HG02642 (cell line): ENCODE measurements around the gene RGS8.

ENCODE experiments used
- ATAC-seq: cut with Tn5 transposase; IDR thresholded peaks from one replicate; pipeline ENCODE4 v1.9.1; 2021; ENCODE audit warnings: mild to moderate bottlenecking; ENCODE audit not compliant: unreplicated experiment, poor library complexity

RGS8 gene, protein sequence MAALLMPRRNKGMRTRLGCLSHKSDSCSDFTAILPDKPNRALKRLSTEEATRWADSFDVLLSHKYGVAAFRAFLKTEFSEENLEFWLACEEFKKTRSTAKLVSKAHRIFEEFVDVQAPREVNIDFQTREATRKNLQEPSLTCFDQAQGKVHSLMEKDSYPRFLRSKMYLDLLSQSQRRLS

DNA sequence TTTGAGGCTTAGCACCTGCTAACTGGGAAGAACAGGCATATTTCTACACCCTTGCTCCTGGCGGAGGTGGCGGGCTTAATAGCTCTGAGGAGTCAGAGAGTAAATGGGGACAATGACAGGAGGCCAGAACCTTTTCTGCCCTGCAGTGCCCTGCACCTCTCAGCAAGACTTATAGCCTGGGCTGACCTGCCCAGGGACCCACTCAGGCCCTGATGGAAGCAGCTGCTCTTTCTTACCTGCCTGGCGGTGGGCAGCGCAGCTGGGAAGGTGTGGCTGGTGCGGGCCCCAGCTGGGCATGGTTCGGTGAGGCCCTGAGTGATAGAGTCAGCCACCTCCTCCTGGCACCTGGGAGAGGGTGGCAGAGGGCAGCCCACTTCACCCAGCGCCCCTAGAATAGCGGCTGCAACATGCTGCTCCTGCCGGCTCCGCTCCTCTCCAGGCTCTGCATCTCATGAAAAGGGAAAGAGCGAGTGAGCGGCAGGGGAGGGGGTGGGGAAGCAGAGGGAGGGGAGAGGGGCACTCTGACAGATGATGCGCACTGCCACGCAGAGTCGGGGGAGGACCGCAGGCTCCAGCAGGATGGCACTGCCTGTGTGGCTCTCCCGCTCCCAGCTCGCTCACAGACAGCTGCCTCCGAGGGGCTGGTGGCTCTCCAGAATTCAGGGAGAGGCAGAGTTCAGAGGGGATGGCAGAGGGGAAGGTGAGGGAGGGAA is at the start of gene RGS8:
Gene RGS8, minus strand, starts transcription at position 472 of the 713 bp plus-strand sequence. CDS start 14,938 bp downstream, outside the sequence.
- no peak for ATAC-seq

DNA sequence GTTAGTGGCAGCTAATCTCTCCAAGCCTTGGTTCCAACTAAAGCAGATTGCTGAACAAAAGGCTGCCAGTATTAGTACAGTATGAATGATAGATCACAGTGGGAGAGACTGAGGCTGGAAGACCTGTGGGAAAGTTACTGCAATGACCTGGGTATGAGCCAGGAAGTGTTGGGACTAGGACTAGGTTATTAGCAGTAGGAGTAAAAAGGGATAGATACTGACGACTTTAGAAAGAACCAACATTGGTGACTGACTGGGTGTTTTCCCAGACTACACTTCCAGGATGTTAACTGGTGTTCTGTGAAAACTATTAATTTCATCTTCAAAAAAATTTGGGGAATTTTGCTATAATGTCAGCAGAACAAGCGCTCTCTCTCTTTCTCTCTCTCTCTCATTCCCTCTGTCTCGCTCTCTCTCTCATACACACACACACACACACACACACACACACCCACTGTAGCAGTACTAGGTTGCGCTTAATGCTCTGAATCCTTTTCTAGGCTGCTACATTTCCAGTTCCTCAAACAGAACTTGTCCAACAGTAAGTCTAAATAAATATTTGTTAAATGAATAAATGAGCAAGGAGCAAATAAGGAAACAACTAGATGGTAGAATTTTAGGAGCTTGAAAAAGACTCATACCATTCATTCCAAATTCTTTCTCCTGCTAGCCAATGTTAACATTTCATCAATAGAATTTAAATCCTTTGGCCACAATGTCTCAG is 47.6 kb upstream of the RGS8 start:
- ATAC-seq = no peak

DNA sequence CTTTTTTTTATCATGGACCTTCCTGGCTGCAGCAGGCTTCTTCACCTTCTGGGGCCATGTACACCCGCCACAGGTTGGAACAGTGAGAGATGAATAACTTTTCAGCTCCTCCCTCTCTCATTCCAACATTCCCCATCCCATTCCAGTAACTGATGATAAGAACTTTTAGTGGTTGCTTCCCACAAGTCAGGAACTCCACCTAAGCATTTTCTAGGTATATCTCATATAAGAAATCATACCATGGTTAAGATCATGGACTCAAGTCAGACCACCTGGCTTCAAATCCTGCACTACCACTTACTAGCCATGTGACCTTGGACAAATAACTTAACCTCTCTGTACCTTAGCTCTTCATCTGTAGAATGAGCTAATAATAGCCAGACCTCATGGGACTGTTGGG is 42.5 kb upstream of the RGS8 start:
- no peak for ATAC-seq

DNA sequence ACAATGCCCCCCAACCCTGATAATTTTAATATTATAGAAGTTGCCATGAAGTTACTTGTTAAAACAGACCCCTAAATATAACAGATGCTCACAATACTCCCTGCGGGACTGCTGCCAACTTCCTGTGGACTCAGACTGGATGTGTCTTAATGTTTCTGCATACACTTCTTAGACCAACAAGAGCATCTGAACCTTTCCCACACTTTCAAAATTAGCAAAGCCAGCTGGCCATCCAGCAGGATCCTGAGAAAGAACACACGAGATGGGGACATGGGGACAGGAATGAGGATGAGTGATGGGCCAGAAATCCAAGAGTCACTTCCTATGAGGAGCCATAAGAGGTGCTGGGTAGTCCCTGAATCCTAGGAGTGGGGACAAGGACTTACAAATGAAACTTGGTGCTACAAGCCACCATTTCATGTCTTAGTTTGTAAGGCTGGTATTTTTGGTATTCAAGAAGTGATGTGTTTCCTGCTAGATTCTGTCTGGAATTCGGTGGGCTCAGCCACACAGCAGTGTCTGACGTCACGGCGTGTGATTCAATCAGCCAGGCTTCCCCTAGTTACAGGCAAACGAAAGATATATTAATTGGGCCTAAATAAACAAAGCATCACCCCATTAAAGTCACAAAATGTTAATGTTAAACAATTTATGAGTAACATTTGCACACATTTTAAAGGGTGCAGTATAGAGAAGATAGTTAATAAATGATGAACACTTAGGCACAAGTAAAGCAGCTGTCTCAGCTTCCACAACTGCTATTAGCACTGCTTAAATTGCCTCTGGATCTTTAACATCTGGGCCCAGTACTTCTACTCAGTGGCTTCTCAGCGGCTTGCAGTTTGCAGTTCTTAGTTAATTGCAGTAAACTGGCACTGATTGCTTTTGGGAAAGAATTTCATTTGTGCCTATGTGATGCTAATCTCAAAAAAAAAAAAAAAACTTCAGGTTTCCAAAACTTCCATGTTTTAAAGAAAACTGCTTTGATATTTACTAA is 41.2 kb upstream of the RGS8 start:
- no peak for ATAC-seq

DNA sequence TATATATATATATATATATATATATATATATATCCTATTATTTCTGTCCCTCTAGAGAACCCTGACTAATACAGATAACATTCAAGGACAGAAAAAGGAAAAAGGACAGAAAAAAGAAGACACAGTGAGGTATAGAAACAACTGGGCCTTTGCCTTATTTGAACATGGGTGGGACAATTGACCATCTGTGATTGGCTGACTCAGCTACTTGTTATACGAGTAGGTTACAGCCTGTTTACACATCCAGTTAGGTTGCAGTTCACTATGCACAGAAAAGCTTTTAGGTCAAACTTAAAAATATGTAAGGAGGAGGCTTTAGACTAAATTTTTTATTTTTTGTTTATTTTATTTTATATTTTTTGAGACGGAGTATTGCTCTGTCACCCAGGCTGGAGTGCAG is 39.8 kb upstream of the RGS8 start:
- ATAC-seq = no peak

DNA sequence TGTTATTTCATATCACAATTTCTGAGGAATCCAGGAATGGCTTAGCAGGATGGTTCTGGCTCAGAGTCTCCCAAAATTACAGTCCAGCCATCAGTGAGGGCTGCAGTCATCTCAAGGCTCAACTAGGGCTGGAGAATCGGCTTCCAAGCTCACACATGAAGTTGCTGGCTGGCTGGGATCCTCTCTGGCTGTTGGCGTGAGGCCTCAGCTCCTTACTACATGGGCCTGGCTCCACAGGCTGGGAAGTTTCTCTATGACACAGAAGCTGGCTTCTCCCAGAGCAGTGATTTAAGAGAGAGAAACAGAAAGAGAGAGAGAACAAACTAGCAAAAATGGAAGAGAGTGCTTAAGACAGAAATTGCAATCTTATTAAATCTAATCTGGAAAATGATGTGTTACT is 38.8 kb upstream of the RGS8 start:
- no peak for ATAC-seq

DNA sequence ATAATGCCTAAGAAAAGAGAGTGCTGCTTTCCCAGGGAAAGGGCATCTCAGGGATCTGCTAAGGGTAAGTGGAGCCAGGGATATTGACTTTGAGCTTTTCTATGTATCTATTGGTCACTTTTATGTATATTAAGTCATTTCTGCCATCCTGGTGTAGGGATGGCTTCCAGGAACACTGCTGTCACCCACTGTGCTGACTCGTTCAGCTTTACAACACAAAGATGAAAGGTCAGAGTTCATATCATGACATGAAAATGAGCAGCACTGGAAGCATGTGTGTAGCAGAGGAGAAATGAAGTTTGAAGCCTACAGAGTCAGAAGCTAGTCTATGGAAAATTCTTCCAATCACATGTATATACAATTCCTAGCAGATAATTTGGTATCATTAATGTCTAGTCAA is 37.1 kb upstream of the RGS8 start:
- ATAC-seq = no peak

DNA sequence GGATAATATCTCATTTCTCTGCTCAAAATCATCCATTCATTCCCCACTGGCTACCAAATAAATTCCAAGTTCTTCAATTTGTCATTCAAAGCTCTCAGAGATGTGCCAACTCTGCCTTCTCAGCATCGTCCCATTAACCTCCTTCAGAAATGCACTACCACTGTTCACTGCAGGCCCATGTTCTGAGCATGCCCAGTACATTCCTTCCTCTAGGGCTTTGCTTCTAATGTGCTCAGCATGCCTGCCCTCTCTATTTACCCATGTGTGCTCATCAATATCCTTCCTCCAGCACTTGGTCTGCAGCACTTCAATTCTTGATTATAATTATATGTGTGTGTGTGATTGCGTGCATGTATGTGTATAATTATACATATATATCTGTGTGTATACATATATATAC is 36.1 kb upstream of the RGS8 start:
- no peak for ATAC-seq

DNA sequence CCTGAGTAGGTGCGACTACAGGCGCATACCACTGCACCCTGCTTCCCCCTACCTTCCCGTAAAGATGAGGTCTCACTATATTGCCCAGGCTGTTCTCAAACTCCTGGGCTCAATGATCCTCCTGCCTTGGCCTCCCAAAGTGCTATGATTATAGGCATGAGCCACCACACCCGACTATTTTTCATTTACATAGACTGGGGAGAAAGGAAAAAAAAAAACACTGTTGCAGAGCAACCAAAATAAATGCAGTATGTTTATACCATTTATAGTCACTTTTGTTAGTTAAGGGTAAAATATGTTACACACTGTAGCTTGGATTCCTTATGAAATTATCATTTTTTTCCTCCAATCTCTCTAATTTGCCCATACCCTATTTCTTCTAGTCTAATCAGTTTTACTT is 35.2 kb upstream of the RGS8 start:
- no peak for ATAC-seq

DNA sequence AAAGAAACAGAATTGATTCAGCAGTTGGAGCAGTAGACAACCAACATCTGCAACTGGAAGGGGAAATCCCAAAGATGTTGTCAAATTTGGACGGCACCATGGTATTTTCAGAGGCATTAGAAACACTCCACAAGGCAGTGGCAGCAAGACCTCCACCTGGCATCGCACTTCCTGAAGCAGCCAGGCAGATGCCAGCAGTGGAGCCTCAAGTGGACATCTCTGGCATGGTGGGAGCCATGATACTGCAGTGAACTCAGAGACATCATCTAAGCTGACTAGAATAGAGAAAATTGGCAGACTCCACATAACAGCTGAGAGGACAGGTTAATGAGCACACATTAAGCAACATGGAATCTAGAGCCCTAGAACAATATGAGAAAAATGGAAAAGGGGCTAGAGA is 33.9 kb upstream of the RGS8 start:
- no peak for ATAC-seq

DNA sequence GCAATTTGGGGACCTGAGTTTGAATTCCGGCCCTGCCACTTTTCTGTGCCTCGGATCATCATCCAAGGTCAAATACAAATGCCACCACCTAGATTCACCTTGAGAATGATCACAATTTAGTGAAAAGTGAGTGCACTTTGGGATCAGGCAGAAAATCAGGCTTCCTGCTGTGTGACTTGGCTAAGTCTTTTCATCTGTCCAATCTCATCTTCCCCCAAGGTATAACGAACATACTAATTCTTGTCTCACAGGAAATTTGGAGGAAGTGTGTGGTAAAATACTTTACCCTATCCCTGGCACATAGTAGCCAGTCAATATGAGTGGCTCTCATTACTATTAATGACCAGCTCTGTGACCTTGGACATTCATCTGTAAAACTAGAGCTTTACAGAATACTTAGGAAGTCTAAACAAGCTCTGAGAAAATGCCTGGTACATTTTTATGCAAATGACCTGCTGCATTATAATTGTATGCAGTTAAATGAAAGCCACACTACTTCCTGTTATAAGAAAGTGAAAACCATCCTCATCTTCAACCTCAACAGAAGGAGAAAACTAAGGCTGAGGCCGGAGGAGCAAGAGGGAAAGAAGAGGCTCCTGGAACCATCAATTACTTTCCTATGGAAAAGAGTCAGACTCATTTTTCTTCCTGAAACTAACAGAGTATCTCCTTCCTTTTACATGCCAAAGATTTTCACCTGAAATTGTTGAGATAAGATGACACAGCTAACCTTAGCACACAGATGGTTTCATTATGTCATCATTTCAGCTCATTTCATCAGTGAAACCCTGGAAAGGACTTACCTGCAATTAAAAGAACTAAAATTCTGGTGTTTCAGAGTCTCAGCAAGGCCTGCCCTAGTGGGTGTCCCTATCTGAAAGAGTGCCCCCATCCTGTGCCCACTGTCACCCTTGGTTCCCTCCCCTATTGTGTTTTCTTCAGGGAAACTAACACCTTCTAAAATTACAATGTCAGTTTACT is 32.6 kb upstream of the RGS8 start:
- ATAC-seq = peak; percentile 44

DNA sequence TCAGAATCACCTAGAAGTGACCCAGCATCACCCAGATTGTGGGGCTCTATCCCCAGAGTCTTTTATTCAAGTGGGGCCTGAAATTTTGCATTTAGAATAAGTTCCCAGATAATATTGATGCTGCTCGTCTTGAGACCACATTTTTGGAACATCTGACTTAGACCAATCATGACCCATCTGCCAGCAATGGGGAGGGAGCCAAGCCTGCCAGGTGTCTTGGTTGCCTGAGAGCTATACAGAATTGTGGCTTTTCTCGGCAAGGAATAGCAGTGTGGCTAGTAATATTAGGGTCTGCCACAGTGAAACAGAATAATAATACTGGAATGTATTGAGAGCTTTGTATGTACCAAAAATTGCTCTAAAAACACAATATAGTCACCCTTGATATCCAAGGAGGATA is 31.1 kb upstream of the RGS8 start:
- ATAC-seq = no peak

DNA sequence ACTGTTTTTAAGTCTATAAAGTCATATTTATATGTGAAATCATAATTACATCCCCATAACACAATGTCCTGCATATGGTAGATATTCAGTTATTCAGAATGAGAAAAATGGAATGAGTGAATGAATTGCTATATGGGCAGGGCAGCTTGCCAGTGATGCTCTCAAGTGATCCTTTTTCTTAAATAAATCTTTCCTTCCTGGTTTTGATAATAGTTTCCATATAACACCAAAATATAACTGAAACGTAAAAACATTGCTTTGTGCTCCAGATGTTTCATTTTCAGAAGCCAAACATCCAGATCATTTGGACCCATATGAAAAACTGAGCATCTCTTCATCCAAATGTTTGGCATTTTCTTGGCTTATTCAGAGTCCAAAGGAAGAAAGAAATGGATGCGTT is 30.2 kb upstream of the RGS8 start:
- ATAC-seq = no peak

DNA sequence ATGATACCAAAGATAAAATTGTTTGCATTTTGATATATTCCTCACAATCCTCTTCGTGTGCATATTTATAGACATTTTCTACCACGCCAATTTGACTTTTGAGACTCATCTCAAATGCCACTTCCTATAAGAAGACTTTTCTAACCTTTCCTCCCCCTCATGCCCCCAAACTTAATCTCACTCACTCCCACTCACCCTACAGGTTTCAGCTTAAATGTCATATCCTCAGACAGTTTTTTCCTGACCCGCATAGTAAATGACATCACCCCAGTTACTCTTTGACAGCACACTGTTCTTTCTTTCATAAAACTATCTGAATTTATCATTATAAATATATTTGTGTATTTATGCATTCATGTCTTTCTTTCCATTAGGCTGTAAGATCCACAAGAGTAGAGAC is 29.6 kb upstream of the RGS8 start:
- ATAC-seq = no peak

DNA sequence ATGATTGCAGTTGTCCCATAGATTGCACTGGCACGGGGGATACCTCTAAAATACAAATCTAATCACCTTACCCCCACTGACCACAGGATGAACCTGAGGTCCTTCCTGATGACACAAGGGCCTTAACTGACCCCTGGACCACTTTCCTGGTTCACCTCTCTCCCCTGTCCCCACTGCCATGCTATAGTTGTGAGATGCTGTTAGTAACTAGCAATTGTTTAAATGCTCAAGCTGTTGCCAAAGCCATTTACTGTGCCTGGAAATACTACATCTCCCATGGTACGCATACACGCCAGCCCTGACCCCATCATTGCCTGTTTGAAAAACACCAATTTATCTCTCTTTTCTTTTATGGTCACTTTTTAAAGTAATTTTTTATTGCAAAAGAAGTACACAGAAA is 29.1 kb upstream of the RGS8 start:
- no peak for ATAC-seq

DNA sequence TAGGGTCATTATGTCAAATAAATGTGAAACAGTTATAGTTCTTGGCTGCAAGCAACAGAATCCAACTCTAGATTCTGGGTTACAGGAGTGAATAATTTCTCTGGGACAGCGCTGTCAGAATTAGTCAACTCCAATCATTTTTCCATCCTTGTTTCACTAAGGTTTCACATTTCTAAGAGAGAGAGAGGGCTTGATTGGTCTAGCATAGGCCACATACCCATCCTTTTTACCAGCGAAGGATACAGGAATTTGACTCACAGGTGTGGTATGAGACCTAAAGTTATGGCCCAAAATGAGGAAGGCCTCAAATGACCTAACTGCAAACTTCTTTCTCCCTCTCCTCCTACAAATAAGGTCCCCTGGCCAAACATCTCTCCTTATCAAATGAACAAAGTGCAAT is 25.5 kb upstream of the RGS8 start:
- ATAC-seq = no peak

DNA sequence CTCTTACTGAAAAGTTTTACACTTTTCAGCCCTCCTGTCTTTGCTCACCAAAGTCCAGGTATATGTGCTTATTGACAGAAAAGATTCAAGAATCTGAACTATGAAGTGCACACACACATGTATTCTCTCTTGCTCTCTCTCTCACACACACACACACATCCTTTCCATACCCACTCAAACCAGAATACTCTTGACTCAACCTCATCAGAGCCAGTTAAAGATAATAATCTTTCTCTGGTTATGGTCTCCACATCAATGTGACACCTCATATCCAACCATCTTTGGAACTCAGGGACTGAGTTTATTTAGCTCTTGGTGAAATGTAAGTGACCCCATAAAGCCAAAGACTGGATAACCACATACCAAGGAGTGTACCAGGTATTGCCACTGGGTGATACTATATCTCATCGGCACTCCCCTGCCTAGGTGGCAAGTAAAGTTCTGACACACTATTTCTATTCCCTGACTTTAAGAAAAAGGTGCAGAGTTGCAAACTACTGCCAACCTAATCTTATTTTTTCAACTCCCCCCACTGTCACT is 24.9 kb upstream of the RGS8 start:
- ATAC-seq = no peak

DNA sequence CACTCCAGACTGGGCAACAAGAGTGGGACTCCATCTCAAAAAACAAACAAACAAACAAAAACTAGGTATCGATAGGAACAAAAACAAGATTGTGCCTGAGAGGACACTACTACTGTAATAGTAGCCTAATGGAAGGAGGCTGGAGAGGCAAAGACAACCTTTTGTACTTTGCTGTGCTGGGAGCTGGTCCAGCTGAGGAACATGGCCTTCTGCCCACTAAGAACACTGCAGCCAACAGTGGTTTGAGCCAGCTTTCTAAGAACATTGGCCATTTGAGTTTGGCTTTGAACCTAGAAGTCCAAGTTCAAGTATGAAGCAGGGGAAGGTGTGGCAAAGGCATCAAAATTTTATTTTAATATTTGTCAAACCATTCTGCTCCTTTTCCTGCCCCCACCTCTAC is 22.7 kb upstream of the RGS8 start:
- no peak for ATAC-seq

DNA sequence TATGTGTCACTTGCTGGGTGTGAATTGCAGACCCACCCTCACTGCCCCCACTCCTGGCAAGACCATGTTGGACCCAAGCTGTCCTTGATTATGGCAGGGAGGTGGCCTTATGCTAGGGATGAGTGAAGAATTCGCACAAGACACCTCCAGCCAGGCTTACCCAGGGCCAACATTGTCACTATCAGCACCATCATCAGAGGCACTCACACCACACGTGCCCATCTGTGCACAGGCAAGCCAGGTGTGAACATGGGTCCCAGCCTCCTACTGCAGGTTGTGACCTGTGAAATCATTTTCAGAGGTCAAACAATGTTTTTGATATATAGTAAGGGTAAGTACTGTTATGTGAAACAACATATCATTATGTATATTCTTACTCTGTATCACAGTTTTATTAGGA is 20.3 kb upstream of the RGS8 start:
- ATAC-seq = no peak
